Fibroblast of skin of back (primary cell): ENCODE measurements around the gene PRKN.
"Not testable (repeated sequence)": the region's sequence is repeated elsewhere in the genome, so short reads cannot be mapped to it uniquely, and the experiment has no call there.

Experiments
- DNase-seq: peaks from one replicate; pipeline ENCODE4 v3.0.0-alpha.2; 2013

PRKN gene

GRCh38 chr6:161315246-161315917, 1412.2 kb downstream of the PRKN start:
- DNase-seq, result not testable (repeated sequence)

- not testable (repeated sequence) for DNase-seq
These were observed 1412.9 kb downstream of the PRKN start for GRCh38 chr6:161314541-161315245.

GRCh38 chr6:161313940-161314509, 1413.5 kb downstream of the PRKN start:
- DNase-seq, result no peak

DNA sequence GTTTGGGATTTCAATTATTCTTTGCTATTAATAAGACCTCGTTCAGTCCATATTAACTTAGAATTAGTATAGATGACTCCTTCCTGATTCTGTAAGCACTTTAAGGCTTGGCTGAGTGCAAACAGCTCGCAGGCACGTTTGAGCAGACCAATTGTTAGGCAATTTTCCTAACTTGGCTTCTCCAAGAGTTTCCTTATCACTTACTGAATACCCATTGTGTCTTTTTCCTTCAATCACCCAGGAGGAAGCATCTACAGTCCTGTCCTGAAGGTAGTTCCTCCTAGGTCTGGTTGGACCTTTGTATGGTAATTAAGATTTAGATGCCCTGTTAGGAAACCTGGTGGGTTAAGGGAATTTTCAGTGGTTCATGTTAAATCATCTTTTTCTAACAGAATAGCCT, 1414.1 kb downstream of the PRKN start:
- not testable (repeated sequence) for DNase-seq

DNA sequence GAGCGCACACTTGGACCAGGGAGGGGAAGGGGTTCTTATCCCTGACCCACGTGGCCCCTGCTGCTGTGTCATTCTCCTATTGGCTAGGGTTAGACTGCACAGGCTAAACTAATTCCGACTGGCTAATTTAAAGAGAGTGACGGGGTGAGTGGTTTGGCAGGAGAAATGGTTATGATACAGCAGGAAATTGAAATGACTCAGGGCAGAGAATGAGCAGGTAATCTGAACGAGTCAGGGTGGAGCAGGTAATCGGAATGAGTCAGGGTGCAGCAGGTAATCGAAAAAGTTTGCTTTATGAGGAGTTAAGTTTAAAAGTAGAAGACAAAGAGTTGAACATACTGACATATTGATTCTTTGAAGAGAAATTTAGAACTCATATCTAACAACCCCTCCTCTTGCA, 1417.8 kb downstream of the PRKN start:
- DNase-seq, result not testable (repeated sequence)

DNA sequence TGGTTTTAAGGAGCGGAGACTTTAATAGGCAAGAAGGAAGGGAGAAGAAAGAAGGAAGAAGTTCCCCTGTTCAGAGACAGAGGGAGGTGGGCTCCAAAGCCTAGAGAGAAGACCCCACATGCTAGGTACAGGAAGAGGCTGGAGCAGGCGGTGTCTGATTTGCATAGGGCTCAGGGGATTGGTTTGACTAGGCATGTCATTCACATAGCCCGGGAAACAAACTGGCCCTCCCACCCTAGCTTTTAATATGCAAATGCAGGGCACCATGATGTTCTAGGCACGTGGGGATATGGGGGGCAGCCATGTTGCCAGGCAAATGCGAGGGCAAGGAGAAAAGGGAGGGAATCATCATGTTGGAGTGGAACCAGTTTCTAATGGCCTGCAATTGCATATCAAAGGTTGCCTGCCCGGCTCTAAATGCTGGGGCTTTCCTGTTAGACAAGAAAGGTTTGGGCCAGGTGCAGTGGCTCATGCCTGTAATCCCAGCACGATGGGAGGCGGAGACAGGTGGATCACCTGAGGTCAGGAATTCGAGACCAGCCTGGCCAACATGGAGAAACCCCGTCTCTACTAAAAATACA, 1419.4 kb downstream of the PRKN start:
- DNase-seq, result no peak

DNA sequence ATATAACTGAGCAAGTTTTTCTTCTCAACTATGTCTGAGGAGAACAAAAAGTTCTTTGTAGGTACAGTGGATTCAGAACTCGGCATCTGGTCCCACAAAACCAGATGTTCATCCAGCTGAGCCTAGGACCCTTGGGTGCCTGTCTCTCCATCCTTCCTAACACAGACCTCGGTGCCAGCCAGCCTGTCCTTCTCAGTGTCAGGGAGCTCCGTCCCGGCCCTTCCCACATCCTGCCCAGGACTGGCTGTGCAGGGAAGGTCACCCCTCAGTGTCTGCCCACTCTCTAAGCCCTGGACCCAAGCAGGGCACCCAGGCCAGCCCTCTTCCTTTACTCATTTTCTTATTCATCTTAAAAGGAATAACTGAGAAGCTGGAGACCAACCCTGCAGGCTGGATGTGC, 1421.7 kb downstream of the PRKN start:
- DNase-seq, result no peak

DNA sequence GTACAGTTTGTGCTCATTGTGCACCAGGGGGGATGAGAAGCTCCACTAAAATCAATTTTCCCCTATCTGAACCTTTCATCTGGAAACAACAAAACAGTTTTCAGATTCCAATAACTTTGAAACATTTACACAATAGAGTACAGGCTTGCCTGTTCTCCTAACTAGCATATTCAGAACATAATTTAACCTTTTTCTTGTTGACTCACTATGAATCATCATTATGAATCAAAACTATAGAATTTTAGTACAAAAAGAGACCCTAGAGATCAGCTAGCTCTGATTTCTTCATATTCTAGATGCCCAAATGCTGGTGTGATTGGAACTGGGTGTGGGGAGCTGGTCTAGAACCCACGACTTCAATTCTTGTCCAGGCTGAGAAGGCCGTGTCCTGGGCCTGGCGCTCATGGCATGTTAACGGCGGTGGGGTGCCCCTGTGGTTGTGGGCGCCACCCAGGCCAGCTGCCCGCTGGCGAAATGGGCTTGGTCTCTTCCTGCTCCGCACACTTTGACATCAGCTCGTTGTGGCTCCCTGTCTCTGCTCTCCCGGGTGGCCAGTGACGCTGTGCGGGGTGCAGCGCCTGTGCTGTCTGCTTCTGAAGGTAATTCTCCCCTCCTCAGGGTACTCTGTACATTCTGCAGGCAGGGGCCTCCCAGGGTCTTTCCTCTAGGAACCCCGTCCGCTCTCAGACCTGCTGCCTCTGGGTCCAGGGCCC, 1423.8 kb downstream of the PRKN start:
- DNase-seq, result peak; percentile 69

DNA sequence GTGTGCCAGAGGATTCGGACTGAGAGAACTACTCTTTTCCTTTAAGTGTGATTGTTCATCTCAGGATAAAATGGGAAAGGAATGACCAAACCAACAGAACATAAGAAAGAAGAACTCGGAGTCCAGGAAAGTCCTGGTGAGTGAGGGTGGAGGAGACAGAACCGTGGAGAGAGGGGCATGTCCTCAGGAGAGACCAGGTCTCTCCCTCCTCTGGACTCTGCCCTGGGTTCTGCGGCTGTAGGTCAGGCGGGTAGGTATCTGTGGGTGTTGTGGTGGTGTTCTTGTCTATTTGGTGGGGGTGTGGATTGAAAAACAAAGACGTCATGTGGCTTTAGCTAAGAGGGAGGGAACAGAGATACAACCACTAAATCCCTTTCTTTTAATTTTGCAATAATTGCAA, 1424.6 kb downstream of the PRKN start:
- DNase-seq, result no peak

- DNase-seq, result peak; percentile 75
These were observed 1426.2 kb downstream of the PRKN start for GRCh38 chr6:161301338-161301737.

DNA sequence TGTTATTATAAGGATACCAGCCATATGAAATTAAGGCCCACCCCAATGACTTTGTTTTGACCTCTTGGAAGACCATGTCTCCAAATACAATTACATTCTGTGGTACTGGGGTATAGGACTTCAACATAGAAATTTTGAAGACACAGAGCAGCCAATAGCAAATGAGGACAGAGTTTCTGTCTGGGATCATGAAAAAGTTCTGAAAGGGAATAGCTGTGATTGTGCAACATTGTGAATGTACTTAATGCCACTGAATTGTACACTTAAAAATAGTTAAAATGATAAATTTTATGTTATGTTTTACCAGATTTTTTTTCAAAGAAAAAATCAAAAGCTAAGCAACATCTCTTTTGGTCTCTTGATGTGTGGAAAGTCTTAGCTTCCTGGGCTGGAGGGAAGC, 1426.7 kb downstream of the PRKN start:
- DNase-seq, result no peak

DNA sequence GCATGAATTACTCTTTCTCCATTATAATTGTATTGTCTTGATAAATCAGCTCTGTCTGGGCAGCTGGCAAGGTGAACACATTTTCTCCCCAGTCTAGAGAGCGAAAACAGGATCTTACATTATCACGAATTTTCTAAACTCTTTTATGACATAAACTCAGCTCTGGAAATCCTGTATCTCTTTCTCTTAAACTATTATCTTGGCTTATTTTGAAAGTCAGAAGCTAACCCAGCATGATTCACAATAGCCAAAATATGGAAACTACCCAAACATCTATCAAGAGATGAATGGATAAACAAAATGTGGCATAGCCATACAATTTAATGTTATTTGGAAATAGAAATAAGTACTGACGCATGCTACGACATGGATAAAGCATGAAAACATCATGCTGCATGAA, 1427.8 kb downstream of the PRKN start:
- DNase-seq, result no peak
